ENCODE data around the gene ZNFX1.

ZNFX1 gene

GRCh38 chr20:49286689-49287551, 9.1 kb upstream of the ZNFX1 start:
- H3K36me3 Mint-ChIP-seq (ENCODE audit: low read depth): peaks cover 100% of the 10 kb centered on the region
- no peaks in the 10 kb centered on the region for H3K27me3 Mint-ChIP-seq
- H3K9me3 Mint-ChIP-seq: no peaks in the 10 kb centered on the region

GRCh38 chr20:49285813-49286494, 8.1 kb upstream of the ZNFX1 start:
- peak overlapping the region; percentile 98 for H3K4me3 Mint-ChIP-seq
- H3K36me3 Mint-ChIP-seq (ENCODE audit: low read depth): peaks cover 100% of the 10 kb centered on the region
- no peak for DNase-seq
- no peaks in the 10 kb centered on the region for H3K9me3 Mint-ChIP-seq
- H3K27ac Mint-ChIP-seq: peak overlapping the region; percentile 100
- peaks cover 75% of the 10 kb centered on the region for H3K4me1 Mint-ChIP-seq (ENCODE audit: low read depth)
- no peaks in the 10 kb centered on the region for H3K27me3 Mint-ChIP-seq

More at GRCh38 chr20:49286689-49287551, 9.1 kb upstream of the ZNFX1 start:
- no peak for DNase-seq
- Mint-ChIP-seq H3K27ac (peak overlapping the region; percentile 100), H3K4me1 (ENCODE audit: low read depth) (peaks cover 65% of the 10 kb centered on the region), H3K4me3 (peak overlapping the region; percentile 98)

- no peaks in the 10 kb centered on the region for H3K9me3 Mint-ChIP-seq
- H3K27me3 Mint-ChIP-seq: no peaks in the 10 kb centered on the region
- H3K4me3 Mint-ChIP-seq: peak overlapping the region; percentile 98
Measured at GRCh38 chr20:49285233-49285668, 7.4 kb upstream of the ZNFX1 start.

GRCh38 chr20:49284818-49285217, 7.0 kb upstream of the ZNFX1 start:
- Mint-ChIP-seq H3K27me3 (no peaks in the 10 kb centered on the region), H3K27ac (peak overlapping the region; percentile 100), H3K36me3 (ENCODE audit: low read depth) (peaks cover 100% of the 10 kb centered on the region), H3K9me3 (no peaks in the 10 kb centered on the region), H3K4me3 (peak overlapping the region; percentile 98), H3K4me1 (ENCODE audit: low read depth) (peaks cover 80% of the 10 kb centered on the region)
- DNase-seq: no peak

More at GRCh38 chr20:49285233-49285668, 7.4 kb upstream of the ZNFX1 start:
- Mint-ChIP-seq H3K4me1 (ENCODE audit: low read depth) (peaks cover 78% of the 10 kb centered on the region), H3K36me3 (ENCODE audit: low read depth) (peaks cover 100% of the 10 kb centered on the region), H3K27ac (peak overlapping the region; percentile 100)
- no peak for DNase-seq

- Mint-ChIP-seq H3K4me3 (peak overlapping the region; percentile 98), H3K27ac (peak overlapping the region; percentile 100), H3K27me3 (no peaks in the 10 kb centered on the region), H3K9me3 (no peaks in the 10 kb centered on the region), H3K4me1 (ENCODE audit: low read depth) (peaks cover 79% of the 10 kb centered on the region), H3K36me3 (ENCODE audit: low read depth) (peaks cover 100% of the 10 kb centered on the region)
- DNase-seq: no peak
Measured at GRCh38 chr20:49283703-49284625, 6.1 kb upstream of the ZNFX1 start.

DNA sequence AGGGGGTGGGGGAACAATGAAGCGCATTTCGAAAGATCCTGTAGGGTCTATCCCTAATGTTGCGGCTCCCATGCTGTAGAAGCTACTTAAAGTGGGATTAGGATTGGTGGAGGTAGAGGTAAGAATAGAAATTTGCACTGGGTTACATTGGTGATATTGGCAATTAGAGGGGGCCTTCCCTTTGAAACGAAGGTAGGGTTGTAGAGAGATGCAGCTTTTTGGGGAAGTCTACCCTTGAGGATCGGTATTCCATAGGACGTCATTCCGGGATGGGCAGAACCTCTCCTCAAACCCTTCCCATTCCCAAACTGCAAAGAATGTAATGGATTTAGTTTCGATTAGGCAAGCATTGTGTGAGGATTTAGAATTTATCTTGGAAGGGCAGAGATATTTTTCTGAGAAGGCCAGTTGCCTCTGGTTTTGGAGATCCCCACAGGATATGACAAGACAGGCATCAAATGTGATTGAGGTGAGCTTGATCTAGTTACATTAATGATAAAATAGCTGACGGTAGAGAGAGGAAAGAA, 5.4 kb upstream of the ZNFX1 start:
- DNase-seq: no peak
- peaks cover 99% of the 10 kb centered on the region for H3K36me3 Mint-ChIP-seq (ENCODE audit: low read depth)
- H3K27me3 Mint-ChIP-seq: no peaks in the 10 kb centered on the region
- H3K9me3 Mint-ChIP-seq: no peaks in the 10 kb centered on the region
- peak overlapping the region; percentile 100 for H3K27ac Mint-ChIP-seq
- H3K4me1 Mint-ChIP-seq (ENCODE audit: low read depth): peaks cover 76% of the 10 kb centered on the region
- H3K4me3 Mint-ChIP-seq: peak overlapping the region; percentile 98

DNA sequence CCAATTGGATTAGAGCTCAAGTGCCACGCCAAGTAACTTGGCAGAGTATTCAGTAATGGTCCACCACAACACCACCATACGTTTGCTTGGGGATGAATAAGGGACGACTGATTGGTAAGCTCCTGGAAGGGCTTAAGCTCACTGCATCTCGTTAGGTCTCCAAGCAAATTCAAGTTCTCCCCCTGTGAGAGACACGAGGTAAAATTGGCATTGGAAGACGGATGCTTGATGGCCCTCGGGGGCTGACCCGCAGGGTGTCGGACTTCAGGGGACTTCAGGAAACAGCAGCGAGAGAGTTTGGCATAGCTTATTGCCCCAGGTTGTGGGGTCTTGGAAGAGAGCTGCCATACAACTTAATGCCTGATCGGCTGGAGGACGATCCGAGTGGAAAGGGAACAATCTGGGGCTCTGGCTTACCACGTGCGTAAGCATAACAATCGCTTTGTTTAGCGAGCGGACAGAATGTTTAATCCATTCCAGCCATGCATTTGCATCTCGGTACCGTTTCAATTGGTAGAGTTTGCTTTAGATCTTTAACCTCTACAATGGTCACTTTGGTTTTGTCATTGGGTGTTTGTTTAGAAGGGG, 4.8 kb upstream of the ZNFX1 start:
- Mint-ChIP-seq H3K27me3 (no peaks in the 10 kb centered on the region), H3K36me3 (ENCODE audit: low read depth) (peaks cover 96% of the 10 kb centered on the region), H3K9me3 (no peaks in the 10 kb centered on the region), H3K4me1 (ENCODE audit: low read depth) (peaks cover 73% of the 10 kb centered on the region), H3K4me3 (peak overlapping the region; percentile 98), H3K27ac (peak overlapping the region; percentile 100)
- DNase-seq: peak; percentile 56

GRCh38 chr20:49281913-49282467, 4.1 kb upstream of the ZNFX1 start:
- H3K4me3 Mint-ChIP-seq: peak overlapping the region; percentile 98
- peak overlapping the region; percentile 100 for H3K27ac Mint-ChIP-seq
- no peaks in the 10 kb centered on the region for H3K27me3 Mint-ChIP-seq
- H3K4me1 Mint-ChIP-seq (ENCODE audit: low read depth): peaks cover 66% of the 10 kb centered on the region
- peaks cover 95% of the 10 kb centered on the region for H3K36me3 Mint-ChIP-seq (ENCODE audit: low read depth)
- no peaks in the 10 kb centered on the region for H3K9me3 Mint-ChIP-seq
- no peak for DNase-seq

GRCh38 chr20:49281059-49281912, 3.4 kb upstream of the ZNFX1 start:
- no peak for DNase-seq
- peaks cover 95% of the 10 kb centered on the region for H3K36me3 Mint-ChIP-seq (ENCODE audit: low read depth)
- no peaks in the 10 kb centered on the region for H3K9me3 Mint-ChIP-seq
- no peaks in the 10 kb centered on the region for H3K27me3 Mint-ChIP-seq
- peaks cover 61% of the 10 kb centered on the region for H3K4me1 Mint-ChIP-seq (ENCODE audit: low read depth)
- peak overlapping the region; percentile 100 for H3K27ac Mint-ChIP-seq
- H3K4me3 Mint-ChIP-seq: peak overlapping the region; percentile 98

DNA sequence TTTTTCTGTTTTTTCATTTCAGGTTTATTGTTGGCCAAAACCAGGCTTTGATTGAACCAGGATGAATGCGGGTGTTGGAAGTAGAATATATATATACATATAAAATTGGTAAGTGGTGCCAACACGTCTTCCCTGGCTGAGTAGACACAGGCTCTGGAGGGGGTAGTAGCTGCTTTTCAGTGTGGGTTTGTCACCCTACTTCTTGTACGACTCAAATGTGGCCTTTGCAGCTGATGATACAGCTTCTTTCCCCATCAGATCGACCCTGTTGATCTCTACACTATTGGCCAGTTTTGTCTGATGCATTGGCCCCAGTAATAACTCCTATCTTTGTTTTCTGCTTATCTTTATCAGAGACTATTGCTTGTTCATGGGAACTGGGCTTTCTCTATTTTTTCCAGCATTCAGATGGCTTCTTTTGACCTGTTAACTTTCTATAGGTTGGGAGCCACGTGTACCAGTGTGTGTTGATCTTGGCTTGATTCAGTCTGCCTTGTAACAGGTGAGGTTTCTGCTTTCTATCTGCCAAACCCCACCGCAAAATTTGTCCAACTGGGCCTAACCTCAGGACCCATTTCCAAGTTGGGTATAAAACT, 2.7 kb upstream of the ZNFX1 start:
- Mint-ChIP-seq H3K27ac (peak overlapping the region; percentile 100), H3K9me3 (no peaks in the 10 kb centered on the region), H3K36me3 (ENCODE audit: low read depth) (peaks cover 95% of the 10 kb centered on the region), H3K27me3 (no peaks in the 10 kb centered on the region), H3K4me3 (peak overlapping the region; percentile 98), H3K4me1 (ENCODE audit: low read depth) (peaks cover 61% of the 10 kb centered on the region)
- DNase-seq: no peak

DNA sequence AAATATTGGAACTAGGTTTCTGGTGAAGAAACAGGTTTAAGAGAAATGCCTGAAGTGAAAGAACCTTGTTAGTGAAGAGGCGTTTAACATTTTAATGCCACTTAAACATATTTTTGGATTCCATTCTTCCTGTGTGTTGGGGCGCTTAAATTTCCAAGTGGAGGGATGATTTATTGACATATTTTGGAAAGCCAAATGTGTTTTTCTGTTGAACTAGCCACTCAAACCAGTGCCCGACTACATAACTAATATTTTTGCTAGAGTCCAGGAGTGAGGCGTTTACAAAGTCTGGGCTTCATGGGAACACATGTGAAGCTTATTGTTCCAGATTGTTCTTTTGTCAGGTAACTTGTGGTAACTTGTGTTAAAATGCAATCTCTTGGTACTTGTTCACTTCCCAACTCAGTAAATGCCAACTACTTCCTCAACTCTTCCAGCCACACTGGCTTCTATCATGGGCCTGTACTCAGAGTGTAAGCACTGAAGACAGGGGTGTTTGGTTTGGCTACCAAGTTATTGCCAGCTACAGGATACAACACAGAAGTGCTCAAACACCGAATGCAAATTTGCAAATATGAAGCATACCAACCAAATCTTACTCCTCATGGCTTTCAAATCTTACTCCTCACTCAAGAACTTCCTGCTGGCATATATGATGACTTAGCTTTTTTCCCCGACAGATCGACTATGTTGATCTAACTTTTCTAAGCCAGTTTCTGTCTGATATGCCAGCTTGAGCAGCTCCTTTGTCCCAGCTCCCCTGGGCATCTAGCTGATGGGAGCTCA, 2.0 kb upstream of the ZNFX1 start:
- H3K36me3 Mint-ChIP-seq (ENCODE audit: low read depth): peaks cover 94% of the 10 kb centered on the region
- H3K27me3 Mint-ChIP-seq: no peaks in the 10 kb centered on the region
- H3K4me1 Mint-ChIP-seq (ENCODE audit: low read depth): peaks cover 60% of the 10 kb centered on the region
- H3K4me3 Mint-ChIP-seq: peak overlapping the region; percentile 98
- H3K27ac Mint-ChIP-seq: peak overlapping the region; percentile 100
- no peaks in the 10 kb centered on the region for H3K9me3 Mint-ChIP-seq
- no peak for DNase-seq

Measured in activated T-cell treated with anti-CD3 and anti-CD28 coated beads, Interleukin-2, amount 50 U/mL, for 24 hours (primary cell).